ENCODE results near the gene A2M.

A2M gene

DNA sequence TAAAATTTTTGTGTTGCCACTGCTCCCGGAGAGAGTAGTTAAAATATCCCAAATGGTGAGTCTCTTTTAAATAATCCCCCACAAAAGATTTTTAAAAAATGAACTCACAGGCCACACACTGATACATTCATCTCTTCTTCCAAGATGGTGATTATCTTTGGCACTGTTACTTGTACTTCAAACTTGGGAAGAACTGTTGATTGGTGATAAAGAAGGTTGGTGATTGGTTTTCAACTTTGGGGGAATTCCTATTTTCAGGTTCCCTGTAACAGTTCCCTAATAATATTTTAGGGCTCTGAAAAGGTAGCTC is 6.6 kb downstream of the A2M start:
- POLR2A ChIA-PET = no interaction called here
- CTCF ChIA-PET = no interaction called here
- TF ChIP-seq TARDBP (IDR thresholded peaks at IDR 0.05) (no peak), HDGF (IDR thresholded peaks at IDR 0.05; ENCODE audit: borderline replicate concordance) (no peak), ZNF384 (IDR thresholded peaks at IDR 0.05) (no peak), ARNT (IDR thresholded peaks at IDR 0.05) (no peak), FOXM1 (IDR thresholded peaks at IDR 0.05; ENCODE audit: borderline replicate concordance) (no peak), LEF1 (IDR thresholded peaks at IDR 0.05; ENCODE audit: borderline replicate concordance) (no peak), L3MBTL2 (conservative IDR thresholded peaks at IDR 0.05) (no peak), ELF4 (IDR thresholded peaks at IDR 0.05) (no peak), SP1 (IDR thresholded peaks at IDR 0.05) (no peak), BHLHE40 (IDR thresholded peaks at IDR 0.05; ENCODE audit: borderline replicate concordance) (no peak), FOXA1 (IDR thresholded peaks at IDR 0.05) (no peak), NFRKB (IDR thresholded peaks at IDR 0.05) (no peak), CTBP1 (IDR thresholded peaks at IDR 0.05; ENCODE audit: borderline replicate concordance) (no peak), FOXK2 (IDR thresholded peaks at IDR 0.05) (no peak), SUZ12 (IDR thresholded peaks at IDR 0.05) (no peak)
- TF ChIP-seq, protein P1, sequence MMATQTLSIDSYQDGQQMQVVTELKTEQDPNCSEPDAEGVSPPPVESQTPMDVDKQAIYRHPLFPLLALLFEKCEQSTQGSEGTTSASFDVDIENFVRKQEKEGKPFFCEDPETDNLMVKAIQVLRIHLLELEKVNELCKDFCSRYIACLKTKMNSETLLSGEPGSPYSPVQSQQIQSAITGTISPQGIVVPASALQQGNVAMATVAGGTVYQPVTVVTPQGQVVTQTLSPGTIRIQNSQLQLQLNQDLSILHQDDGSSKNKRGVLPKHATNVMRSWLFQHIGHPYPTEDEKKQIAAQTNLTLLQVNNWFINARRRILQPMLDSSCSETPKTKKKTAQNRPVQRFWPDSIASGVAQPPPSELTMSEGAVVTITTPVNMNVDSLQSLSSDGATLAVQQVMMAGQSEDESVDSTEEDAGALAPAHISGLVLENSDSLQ (IDR thresholded peaks at IDR 0.05) = no peak
- no peak for DNase-seq (ENCODE audit: extremely low spot score)

GRCh38 chr12:9108504-9109212 is 7.1 kb downstream of the A2M start:
- DNase-seq (ENCODE audit: extremely low spot score) = no peak
- CTCF ChIA-PET = no interaction called here
- POLR2A ChIA-PET = no interaction called here
- TF ChIP-seq, protein P1 (IDR thresholded peaks at IDR 0.05) = no peak
- no peak for TF ChIP-seq LEF1 (IDR thresholded peaks at IDR 0.05; ENCODE audit: borderline replicate concordance)
- no peak for TF ChIP-seq ELF4 (IDR thresholded peaks at IDR 0.05)
- TF ChIP-seq BHLHE40 (IDR thresholded peaks at IDR 0.05; ENCODE audit: borderline replicate concordance) = no peak
- no peak for TF ChIP-seq L3MBTL2 (conservative IDR thresholded peaks at IDR 0.05)
- no peak for TF ChIP-seq NFRKB (IDR thresholded peaks at IDR 0.05)
- no peak for TF ChIP-seq ARNT (IDR thresholded peaks at IDR 0.05)
- TF ChIP-seq ZNF384 (IDR thresholded peaks at IDR 0.05) = no peak
- no peak for TF ChIP-seq FOXM1 (IDR thresholded peaks at IDR 0.05; ENCODE audit: borderline replicate concordance)
- no peak for TF ChIP-seq FOXK2 (IDR thresholded peaks at IDR 0.05)

- ChIA-PET POLR2A (no interaction called here), CTCF (no interaction called here)
- TF ChIP-seq CTBP1 (IDR thresholded peaks at IDR 0.05; ENCODE audit: borderline replicate concordance) = no peak
- TF ChIP-seq SP1 (IDR thresholded peaks at IDR 0.05) = no peak
- TF ChIP-seq NFRKB (IDR thresholded peaks at IDR 0.05) = no peak
- TF ChIP-seq TARDBP (IDR thresholded peaks at IDR 0.05) = no peak
- TF ChIP-seq, protein P1 (IDR thresholded peaks at IDR 0.05) = no peak
- no peak for TF ChIP-seq ARNT (IDR thresholded peaks at IDR 0.05)
- no peak for TF ChIP-seq FOXK2 (IDR thresholded peaks at IDR 0.05)
- TF ChIP-seq BHLHE40 (IDR thresholded peaks at IDR 0.05; ENCODE audit: borderline replicate concordance) = no peak
- no peak for TF ChIP-seq FOXM1 (IDR thresholded peaks at IDR 0.05; ENCODE audit: borderline replicate concordance)
- no peak for TF ChIP-seq SUZ12 (IDR thresholded peaks at IDR 0.05)
- no peak for TF ChIP-seq ZNF384 (IDR thresholded peaks at IDR 0.05)
- no peak for TF ChIP-seq FOXA1 (IDR thresholded peaks at IDR 0.05)
- no peak for TF ChIP-seq ELF4 (IDR thresholded peaks at IDR 0.05)
- TF ChIP-seq HDGF (IDR thresholded peaks at IDR 0.05; ENCODE audit: borderline replicate concordance) = no peak
- no peak for DNase-seq (ENCODE audit: extremely low spot score)
Observed at GRCh38 chr12:9107542-9107873, 8.2 kb downstream of the A2M start.

DNA sequence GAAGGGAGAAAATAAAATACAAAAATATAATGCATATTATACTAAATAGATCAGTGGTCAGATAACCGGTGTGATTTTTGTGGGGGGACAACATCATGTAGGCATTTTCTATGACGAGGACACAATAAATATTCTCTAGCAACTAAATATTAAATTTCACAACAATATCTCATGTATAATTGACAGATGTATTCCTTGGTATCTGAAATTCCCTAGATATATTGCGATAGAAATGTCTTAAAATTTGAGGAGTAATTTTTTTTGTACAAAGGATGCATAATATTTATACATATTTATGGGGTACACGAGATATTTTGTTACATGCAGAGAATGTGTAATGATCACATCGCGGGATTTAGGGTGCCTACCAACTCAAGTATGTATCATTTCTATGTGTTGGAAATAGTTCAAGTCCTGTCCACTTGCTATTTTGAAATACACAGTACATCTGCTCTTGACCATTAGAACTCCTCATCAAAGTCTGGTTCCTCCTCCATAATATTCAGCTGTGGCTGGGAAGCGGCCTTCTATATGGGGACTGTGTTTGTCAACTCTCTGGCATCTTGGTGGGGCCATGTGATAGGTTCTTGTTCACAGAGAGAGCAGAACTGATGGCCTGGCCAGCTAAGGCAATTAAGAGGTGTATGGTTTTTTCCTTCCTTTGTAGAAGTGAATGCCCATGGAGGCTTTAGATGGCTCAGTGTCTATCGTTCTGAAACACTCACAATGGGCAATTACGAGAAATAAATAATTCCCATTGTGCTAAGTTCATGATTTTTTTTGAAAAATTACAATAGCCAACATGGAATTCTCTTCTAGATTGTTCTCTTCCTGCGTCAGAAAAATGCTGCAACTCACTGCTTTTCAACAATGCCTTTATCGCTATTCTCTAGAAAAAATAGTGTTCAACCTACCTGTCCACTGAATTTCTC is 8.8 kb downstream of the A2M start:
- DNase-seq (ENCODE audit: extremely low spot score) = no peak
- no peak for TF ChIP-seq CTBP1 (IDR thresholded peaks at IDR 0.05; ENCODE audit: borderline replicate concordance)
- TF ChIP-seq, protein P1 (IDR thresholded peaks at IDR 0.05) = no peak
- TF ChIP-seq ARNT (IDR thresholded peaks at IDR 0.05) = no peak
- no peak for TF ChIP-seq NFRKB (IDR thresholded peaks at IDR 0.05)
- no peak for TF ChIP-seq HDGF (IDR thresholded peaks at IDR 0.05; ENCODE audit: borderline replicate concordance)
- no peak for TF ChIP-seq ELF4 (IDR thresholded peaks at IDR 0.05)
- TF ChIP-seq LEF1 (IDR thresholded peaks at IDR 0.05; ENCODE audit: borderline replicate concordance) = no peak
- TF ChIP-seq FOXM1 (IDR thresholded peaks at IDR 0.05; ENCODE audit: borderline replicate concordance) = no peak
- ChIA-PET POLR2A (no interaction called here), CTCF (no interaction called here)

GRCh38 chr12:9106067-9106466 is 9.7 kb downstream of the A2M start:
- TF ChIP-seq CTBP1 (IDR thresholded peaks at IDR 0.05; ENCODE audit: borderline replicate concordance) (no peak), HDGF (IDR thresholded peaks at IDR 0.05; ENCODE audit: borderline replicate concordance) (no peak), SUZ12 (IDR thresholded peaks at IDR 0.05) (no peak), TARDBP (IDR thresholded peaks at IDR 0.05) (no peak), BHLHE40 (IDR thresholded peaks at IDR 0.05; ENCODE audit: borderline replicate concordance) (no peak)

More at GRCh38 chr12:9106067-9106466, 9.7 kb downstream of the A2M start:
- POLR2A ChIA-PET = no interaction called here
- CTCF ChIA-PET = no interaction called here
- no peak for DNase-seq (ENCODE audit: extremely low spot score)

Measured in HEK293T (cell line).